CD1c-positive myeloid dendritic cell (primary cell): ENCODE results near the gene SLC66A1.
"Not testable (repeated sequence)": the region's sequence is repeated elsewhere in the genome, so short reads cannot be mapped to it uniquely, and the experiment has no call there.

Experiments
- DNase-seq: peaks from one replicate; pipeline ENCODE4 v3.0.0-alpha.2; 2016; ENCODE audit errors: extremely low spot score

The SLC66A1 gene, protein sequence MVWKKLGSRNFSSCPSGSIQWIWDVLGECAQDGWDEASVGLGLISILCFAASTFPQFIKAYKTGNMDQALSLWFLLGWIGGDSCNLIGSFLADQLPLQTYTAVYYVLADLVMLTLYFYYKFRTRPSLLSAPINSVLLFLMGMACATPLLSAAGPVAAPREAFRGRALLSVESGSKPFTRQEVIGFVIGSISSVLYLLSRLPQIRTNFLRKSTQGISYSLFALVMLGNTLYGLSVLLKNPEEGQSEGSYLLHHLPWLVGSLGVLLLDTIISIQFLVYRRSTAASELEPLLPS

DNA sequence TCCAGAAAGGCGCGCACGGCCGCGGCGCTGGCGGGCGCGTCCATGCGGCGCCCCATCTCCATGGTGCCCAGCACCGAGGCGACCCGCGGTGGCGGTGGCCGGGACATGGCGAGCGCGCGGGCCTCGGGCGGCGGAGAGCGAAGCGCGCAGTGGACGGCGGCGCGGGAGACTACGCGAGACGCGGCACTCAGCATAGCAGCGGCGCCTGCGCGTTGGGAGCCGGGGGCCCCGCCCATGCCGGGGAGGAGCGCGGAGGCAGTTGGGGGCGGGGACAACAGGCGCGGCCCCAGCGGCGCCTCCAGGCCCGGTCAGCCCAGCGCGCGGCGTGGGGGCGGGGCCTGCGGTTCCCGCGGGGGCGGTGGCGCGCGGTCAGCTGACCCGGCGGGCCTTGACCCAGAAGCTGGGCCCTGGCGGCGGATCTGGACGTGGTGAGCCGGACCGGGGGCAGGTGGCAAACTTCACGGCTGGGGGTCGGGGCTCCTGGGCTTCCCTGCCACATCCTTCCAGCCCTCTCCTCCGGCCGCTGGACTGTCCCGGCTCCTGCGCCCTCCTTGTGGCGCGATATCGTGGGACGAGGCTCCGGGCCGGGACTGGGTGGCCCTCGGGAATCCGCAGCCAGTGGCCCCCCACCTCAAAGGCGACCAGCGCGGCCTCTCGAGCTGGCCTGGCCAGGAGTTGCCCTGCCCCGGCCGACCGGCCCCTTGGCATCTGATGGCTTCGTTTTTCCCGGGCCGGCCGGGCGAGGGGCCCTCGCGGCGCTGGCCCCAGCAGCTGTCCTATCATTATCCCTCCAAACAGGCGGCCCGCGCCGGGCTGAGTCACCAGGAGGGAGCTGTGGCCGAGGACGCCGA, at the start of gene SLC66A1, which contains the start of gene AKR7A2:
Gene SLC66A1 (plus strand): TSS at position 396 of the 851 bp plus-strand sequence. CDS start 5,352 bp downstream, outside the sequence.
Gene AKR7A2 (minus strand): TSS at position 214 of the 851 bp plus-strand sequence. CDS start 20 bp downstream, at position 194.
- DNase-seq = peak; percentile 98

DNA sequence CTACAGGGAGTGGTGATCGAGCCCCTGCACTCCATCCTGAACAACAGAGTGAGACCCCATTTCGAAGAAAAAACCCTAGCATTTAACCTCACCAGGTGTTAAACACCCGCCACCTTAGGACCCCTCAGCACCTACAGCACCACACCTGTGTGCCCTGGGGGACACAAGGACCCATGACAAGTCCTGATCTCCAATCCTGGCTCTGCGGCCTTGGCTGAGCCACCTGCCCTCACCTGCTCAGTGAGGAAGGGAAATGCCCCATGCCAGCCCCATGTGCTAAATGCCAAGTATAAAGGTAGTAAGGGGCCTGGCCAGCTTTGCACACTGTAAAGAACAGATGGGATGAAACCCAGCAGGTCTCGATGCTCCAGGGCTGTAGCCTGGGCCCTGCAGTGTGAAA, 49.4 kb upstream of the SLC66A1 start:
- no peak for DNase-seq

DNA sequence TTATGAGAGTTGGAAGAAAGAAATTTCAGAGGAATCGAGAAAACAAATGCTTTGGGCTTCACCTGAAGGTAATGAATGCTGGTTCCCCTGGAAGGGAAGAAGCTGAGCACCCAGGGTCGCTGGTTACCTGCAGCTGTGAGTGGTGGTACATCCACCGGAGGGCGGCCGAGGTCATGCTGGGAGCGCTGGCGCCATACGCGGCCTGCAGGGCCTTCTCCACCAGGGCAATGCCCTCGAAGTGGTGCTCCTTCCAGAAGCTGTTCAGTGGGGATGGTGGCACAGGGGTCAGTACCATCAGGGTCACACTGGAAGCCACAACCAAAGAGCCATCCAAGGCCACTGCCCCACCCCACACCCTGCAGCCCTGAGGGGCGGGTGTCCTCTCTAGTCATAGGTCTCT, 43.7 kb upstream of the SLC66A1 start:
- DNase-seq = no peak

DNA sequence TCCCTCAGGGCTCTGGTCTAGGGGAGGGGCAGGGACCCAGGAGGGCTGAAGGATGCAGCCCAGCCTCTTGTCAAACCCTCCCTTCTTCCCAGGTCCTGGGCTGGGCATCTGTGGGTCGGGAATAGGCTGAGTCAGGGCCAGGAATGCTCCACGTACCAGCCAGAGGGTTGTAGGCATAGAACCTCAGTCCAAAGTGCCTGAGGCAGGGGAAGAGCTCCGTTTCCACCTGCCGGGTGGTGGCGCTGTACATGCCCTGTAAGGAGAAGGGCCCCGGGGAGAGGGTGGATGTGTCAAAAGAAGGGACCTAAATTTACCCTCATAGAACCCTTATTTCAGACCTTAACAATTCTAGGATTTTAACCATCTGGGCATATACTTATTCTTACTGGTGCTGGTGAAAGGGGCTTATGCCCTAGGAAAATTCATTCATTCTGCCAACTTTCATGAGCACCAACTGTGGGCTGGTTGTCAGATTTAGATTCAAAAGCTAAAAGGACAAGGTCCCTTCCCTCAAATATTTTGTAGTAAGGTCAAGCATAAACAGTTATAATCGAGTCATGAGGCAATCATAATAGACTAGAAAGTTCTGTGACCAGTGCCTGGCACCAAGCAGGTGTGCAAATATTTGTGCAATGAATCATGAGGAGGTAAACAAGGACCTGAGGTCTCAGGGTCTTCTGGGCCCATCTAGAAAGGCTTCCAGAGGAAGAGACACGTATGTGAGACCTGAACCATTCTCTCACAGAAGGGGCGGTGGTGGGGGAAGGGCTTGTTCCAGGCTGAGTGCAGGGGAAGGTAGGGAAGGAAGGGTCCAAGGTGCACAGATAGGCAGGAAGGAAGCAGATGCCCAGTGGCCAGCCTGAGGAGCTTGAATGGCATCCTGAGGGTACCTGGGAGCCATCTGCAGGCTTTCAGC, 42.4 kb upstream of the SLC66A1 start:
- DNase-seq = not testable (repeated sequence)

DNA sequence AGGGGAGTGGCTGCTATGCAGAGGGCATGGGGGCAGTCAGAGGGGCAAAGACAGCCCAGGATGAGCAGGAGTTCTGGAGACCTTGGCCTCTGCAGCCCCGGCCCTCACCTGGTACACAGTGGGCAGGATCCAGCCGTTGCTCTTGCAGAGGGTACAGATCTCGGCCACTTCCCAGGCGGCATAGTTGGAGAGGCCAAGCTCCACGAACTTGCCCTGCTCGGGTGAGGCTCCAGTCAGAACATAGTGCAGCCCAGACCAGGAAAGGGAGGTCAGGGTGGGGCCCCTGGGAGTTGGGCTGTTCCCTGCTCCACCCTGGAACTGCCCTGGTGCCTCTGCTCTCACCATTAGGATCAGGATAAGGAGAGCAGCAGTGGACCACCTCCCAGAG, 41.8 kb upstream of the SLC66A1 start:
- not testable (repeated sequence) for DNase-seq

DNA sequence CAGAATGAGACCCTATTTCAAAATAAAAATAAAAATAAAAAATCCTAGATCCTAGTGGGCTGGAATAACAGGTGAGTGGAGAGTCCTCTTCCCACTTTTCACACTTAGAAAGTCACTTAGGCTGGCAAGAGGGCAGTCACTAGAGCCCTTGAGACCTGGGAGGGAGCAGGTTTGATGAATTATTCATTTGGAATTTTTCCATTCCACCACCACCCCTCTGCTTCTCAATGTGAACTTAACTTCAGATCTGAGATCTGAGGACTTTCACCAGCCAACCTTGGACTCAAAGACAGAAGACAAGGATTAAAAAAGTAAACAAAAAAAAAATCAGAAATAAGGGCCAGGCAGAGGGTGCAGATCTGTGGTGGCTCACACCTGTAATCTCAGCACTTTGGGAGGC, 40.1 kb upstream of the SLC66A1 start:
- DNase-seq = no peak

DNA sequence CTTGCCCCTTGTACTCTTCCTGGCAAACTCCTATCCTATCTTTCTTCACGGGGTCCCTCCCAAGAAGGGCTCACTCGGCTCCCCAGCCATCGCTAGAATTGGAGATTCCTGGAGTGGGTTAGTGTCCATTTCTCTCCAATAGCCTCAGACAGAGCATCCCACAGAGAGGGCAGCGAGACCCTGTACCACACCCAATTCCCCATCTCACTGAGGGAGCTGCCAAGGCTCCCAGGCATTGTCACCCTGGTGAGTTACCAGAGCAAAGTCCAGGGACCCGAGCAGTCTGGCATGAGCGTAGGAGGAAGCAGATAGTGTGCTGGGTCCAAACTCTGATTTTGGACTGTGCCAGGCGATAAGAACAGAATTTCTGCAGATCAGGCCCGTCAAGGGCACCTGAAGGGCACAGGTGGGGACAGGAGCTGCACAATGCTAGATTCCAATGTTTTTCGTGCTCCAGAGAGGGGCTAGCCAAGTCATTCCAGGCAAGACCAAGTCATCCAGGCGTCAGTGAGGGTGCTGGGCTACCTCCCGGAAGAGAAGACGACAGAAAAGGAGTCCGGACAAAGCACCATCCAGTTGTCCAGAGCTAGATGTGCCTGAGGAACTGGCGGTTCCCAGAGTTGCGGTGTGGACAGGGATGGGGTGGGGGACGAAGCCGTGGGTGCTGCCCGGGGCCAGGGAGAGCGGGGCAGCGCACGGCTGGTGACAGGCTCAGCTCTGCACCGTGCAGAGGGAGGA, 38.9 kb upstream of the SLC66A1 start:
- DNase-seq = no peak

DNA sequence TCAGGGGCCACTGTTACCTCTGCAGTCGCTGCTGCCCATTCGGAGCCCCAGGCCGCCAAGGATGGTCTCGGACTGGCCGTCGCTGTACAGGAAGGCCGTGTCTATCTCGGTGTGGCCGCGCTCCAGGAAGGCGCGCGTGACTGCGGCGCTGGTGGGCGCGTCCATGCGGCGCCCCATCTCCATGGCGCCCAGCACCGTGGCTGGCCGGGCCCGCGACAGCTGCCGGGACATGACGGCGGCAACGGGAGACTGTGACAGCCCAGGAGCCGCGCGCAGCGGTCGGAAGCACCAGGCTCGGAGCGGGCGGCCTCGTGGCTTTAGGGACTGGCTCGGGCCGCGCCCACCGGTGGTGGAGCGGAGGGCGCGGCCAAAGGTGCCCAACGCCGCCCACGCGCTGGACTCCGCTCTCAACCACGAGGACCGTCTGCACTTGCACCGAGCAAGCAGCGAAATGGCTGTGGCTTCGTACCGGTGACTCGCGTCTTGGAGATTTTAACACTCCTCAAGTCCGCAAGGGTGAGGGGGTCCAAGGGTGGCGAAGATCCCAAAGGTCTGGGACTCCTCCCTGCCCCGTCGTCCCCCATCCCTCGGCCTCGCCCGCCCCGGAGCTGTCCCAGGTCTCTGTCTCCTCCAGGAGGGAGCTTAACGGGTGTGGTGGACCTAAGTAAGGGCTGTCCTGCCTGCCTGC, 38.1 kb upstream of the SLC66A1 start:
- DNase-seq = peak; percentile 54

DNA sequence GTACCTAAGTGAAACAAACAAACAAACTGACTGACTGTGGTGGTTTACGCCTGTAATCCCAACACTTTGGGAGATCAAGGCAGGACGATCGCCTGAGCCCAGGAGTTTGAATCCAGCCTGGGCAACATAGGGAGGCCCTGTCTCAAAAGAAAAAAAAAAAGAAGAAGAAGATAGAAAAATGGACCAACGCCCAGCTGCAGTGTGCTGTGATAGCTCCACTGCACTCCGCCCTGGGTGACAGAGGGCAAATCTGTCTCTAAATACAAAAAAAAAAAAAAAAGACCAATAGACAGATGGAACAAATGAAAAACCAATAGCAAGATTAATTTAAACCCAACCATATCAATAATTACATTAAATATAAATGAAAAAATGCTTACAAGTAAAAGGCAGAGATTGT, 37.5 kb upstream of the SLC66A1 start:
- no peak for DNase-seq

DNA sequence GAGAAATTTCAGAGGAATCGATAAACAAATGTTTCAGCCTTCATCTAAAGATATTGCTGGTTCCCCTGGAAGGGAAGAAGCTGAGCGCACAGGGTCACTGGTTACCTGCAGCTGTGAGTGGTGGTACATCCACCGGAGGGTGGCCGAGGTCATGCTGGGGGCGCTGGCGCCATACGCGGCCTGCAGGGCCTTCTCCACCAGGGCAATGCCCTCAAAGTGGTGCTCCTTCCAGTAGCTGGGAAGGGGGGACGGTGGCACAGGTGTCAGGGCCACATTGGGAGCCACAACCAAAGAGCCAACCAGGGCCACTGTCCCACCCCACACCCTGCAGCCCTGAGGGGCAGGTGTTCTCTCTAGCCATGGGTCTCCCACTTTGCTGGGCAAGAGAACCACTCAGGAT, 28.2 kb upstream of the SLC66A1 start:
- DNase-seq = no peak

DNA sequence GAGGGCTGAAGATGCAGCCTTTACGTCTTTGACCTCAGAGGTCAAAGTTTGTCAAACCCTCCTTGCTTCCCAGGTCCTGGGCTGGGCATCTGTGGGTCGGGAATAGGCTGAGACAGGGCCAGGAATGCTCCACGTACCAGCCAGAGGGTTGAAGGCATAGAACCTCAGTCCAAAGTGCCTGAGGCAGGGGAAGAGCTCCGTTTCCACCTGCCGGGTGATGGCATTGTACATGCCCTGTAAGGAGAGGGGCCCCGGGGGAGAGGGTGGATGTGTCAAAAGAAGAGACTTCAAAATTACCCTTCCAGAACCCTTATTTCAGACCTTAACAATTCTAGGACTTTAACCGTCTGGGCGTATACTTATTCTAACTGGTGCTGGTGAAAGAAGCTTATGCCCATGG, 27.2 kb upstream of the SLC66A1 start:
- DNase-seq = no peak

DNA sequence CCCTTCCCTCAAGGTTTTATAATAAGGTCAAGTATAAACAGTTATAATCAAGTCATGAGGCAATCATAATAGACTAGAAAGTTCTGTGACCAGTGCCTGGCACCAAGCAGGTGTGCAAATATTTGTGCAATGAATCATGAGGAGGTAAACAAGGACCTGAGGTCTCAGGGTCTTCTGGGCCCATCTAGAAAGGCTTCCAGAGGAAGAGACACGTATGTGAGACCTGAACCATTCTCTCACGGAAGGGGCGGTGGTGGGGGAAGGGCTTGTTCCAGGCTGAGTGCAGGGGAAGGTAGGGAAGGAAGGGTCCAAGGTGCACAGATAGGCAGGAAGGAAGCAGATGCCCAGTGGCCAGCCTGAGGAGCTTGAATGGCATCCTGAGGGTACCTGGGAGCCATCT, 26.8 kb upstream of the SLC66A1 start:
- not testable (repeated sequence) for DNase-seq

DNA sequence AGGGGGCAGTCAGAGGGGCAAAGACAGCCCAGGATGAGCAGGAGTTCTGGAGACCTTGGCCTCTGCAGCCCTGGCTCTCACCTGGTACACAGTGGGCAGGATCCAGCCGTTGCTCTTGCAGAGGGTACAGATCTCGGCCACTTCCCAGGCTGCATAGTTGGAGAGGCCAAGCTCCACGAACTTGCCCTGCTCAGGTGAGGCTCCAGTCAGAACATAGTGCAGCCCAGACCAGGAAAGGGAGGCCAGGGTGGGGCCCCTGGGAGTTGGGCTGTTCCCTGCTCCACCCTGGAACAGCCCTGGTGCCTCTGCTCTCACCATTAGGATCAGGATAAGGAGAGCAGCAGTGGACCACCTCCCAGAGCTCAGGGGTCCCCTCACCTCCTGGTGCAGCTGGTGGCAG, 26.3 kb upstream of the SLC66A1 start:
- not testable (repeated sequence) for DNase-seq

DNA sequence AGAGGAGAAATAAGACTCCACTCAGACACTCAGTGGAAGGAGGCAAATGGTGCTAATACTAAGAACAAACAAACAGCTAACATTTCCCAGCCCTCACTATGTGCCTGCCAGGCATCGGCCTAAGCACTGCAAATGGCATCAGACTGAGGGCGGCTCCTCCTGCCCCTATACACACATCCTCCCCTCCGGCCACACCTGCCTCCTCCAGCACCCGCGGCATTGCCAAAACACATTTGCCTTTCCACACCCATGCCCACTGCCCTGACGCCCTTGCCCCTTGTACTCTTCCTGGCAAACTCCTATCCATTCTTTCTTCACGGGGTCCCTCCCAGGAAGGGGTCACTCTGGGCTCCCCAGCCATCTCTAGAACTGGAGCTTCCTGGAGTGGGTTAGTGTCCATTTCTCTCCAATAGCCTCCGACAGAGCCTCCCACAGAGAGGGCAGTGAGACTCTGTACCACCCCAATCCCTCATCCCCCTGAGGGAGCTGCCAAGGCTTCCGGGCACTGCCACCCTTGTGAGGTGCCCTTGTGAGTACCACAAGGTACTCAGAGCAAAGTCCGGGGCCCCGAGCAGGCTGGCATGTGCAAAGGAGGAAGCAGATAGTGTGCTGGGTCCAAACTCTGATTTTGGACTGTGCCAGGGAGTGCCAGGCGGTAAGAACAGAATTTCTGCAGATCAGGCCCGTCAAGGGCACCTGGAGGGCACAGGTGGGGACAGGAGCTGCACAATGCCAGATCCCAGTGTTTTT, 24.5 kb upstream of the SLC66A1 start:
- DNase-seq = no peak

DNA sequence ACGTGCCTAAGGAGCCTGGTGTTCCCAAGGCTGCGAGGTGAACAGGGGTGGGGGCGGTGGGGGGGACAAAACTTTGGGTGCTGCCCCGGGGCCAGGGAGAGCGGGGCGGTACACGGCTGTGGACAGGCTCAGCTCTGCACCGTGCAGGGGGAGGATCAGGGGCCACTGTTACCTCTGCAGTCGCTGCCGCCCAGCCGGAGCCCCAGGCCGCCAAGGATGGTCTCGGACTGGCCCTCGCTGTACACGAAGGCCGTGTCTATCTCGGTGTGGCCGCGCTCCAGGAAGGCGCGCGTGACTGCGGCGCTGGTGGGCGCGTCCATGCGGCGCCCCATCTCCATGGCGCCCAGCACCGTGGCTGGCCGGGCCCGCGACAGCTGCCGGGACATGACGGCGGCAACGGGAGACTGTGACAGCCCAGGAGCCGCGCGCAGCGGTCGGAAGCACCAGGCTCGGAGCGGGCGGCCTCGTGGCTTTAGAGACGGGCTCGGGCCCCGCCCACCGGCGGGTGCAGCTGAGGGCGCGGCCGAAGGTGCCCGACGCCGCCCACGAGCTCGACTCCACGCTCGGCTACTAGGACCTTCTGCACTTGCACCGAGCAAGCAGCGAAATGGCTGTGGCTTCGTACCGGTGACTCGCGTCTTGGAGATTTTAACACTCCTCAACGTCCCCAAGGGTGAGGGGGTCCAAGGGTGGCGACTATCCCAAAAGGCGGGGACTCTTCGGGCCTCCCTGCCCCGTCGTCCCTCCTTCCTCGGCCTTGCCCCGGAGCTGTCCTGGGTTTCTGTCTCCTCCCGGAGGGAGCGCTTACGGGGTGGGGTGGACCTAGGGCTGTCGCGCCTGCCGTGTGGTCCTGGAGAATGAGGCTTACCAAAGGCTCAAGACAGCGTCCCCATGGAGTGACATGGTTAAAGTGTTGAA, 23.5 kb upstream of the SLC66A1 start, which contains the start of gene AKR7A3:
Gene AKR7A3 (minus strand): TSS at position 447 of the 918 bp plus-strand sequence. CDS start 61 bp downstream, at position 386.
- DNase-seq = peak; percentile 85

DNA sequence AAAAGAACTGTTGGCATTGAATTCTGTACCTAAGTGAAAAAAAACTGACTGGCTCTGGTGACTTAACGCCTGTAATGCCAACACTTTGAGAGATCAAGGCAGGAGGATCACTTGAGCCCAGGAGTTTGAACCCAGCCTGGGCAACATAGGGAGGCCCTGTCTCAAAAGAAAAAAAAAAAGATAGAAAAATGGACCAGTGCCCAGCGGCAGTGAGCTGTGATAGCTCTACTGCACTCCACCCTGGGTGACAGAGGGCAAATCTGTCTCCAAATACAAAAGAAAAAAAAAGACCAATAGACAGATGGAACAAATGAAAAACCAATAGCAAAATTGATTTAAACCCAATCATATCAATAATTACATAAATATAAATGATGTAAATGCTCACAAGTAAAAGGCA, 22.9 kb upstream of the SLC66A1 start:
- DNase-seq = no peak

DNA sequence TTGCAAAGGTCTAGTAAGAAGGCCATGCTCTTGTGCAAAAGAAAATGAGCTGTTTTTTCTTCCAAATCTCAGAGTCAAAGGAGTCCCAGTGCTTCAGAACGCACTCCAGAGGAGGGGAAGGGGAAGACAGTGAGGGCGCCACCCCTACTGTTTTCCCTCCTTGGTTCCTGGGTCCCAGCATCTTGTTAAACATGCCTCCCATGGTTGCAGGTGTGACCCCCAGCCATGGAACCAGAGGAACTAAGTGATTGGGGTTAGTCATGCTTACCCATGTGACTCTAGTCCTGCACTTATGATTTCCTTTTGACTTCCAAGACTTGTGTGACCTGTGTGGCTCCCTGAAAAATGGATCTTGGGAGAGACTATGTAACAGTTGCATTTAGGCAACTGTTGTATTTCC, 17.5 kb upstream of the SLC66A1 start:
- no peak for DNase-seq

DNA sequence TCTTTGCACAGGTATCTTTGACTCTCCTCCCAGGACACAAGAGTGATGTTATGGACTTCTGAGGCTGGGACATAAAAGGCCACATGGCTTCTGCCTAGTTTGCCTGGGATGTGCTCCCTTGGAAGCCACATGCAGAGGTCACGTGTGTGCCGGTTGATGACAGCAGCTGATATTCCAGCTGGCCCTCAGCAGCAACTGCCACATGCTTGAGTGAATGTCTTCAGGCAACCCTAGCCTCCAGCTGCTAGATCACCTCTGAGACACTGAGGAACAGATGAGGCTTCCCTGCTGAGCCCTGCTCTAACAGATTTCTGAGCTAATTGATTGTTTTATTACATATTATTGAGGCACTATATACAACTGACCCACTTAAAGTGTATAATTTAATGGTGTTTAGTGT, 11.9 kb upstream of the SLC66A1 start:
- no peak for DNase-seq

DNA sequence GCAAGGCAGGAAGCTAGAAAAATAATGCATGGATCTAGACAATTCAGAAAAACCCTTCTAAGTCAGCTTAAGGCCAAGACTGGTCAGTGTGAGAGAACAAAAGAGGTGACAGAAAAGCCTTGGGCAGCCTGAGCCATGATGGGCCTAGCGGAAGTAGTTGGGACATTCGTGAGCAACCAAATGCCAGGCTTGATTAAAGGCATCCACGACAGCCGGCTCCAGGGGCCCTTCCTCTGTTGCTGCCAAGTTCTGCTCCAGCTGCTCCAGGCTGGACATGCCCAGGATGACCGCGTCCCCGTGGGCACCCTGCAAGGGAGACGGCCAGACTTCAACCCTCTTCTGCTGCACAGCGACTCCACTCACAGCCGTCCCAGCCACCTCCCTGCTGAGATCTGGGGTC, 8.0 kb upstream of the SLC66A1 start:
- DNase-seq = not testable (repeated sequence)
